Measurements from ENCODE around the gene PCDH12.

The PCDH12 gene

GRCh38 chr5:141966275-141966962, 8.4 kb upstream of the PCDH12 start:
- FAIRE-seq = no peak

- FAIRE-seq = no peak
These were observed 7.1 kb upstream of the PCDH12 start for GRCh38 chr5:141965071-141965470.

GRCh38 chr5:141963701-141964100, 5.7 kb upstream of the PCDH12 start:
- FAIRE-seq = no peak

- no peak for FAIRE-seq
These were observed 3.5 kb upstream of the PCDH12 start for GRCh38 chr5:141961466-141961865.

- FAIRE-seq = peak; percentile 84
These were observed 2.7 kb upstream of the PCDH12 start for GRCh38 chr5:141960449-141961323.

- no peak for FAIRE-seq
These were observed 2.0 kb upstream of the PCDH12 start for GRCh38 chr5:141960018-141960417.

GRCh38 chr5:141958546-141959172, 657 bp upstream of the PCDH12 start:
- no peak for FAIRE-seq

- no peak for FAIRE-seq
These were observed 520 bp downstream of the PCDH12 start for GRCh38 chr5:141957367-141957996.

GRCh38 chr5:141954194-141954593, 3.8 kb downstream of the PCDH12 start:
- FAIRE-seq = no peak

- FAIRE-seq = no peak
These were observed 6.0 kb downstream of the PCDH12 start for GRCh38 chr5:141952020-141952419.

GRCh38 chr5:141951332-141951781, 6.6 kb downstream of the PCDH12 start:
- no peak for FAIRE-seq

- no peak for FAIRE-seq
These were observed 7.6 kb downstream of the PCDH12 start for GRCh38 chr5:141950207-141951005.

GRCh38 chr5:141949511-141949910, 8.5 kb downstream of the PCDH12 start:
- no peak for FAIRE-seq

- no peak for FAIRE-seq
These were observed 9.2 kb downstream of the PCDH12 start for GRCh38 chr5:141948812-141949211.

- FAIRE-seq = no peak
These were observed 10.7 kb downstream of the PCDH12 start for GRCh38 chr5:141947316-141947715.

- FAIRE-seq = no peak
These were observed 12.4 kb downstream of the PCDH12 start for GRCh38 chr5:141945511-141946051.

- FAIRE-seq = no peak
These were observed 13.9 kb downstream of the PCDH12 start for GRCh38 chr5:141944076-141944475.

GRCh38 chr5:141942185-141942857, 15.7 kb downstream of the PCDH12 start:
- no peak for FAIRE-seq

- FAIRE-seq = no peak
These were observed 16.2 kb downstream of the PCDH12 start for GRCh38 chr5:141941779-141942178.

- no peak for FAIRE-seq
These were observed 16.7 kb downstream of the PCDH12 start for GRCh38 chr5:141941307-141941706.

- FAIRE-seq = no peak
These were observed 17.2 kb downstream of the PCDH12 start for GRCh38 chr5:141940695-141941271.

Measured in G401.6 (cell line).